ENCODE data around the gene OTOGL. TPM values are rescaled to one million over a fixed set of nuclear protein-coding genes. Genes with fewer than 3 reads are reported as not detected.

OTOGL gene
- total and polyA plus RNA-seq, 2 donors from 2014 or later = 0.47 to 0.80 TPM

- H3K9ac ChIP-seq (ENCODE audit: low read length in 3 of 3) = no peak overlapping the region
- no peaks in the 10 kb centered on the region for H3K36me3 ChIP-seq (ENCODE audit: control insufficient read depth in 2 of 3, insufficient read depth in 3 of 3, low read length in 3 of 3)
- TF ChIP-seq, protein P1, sequence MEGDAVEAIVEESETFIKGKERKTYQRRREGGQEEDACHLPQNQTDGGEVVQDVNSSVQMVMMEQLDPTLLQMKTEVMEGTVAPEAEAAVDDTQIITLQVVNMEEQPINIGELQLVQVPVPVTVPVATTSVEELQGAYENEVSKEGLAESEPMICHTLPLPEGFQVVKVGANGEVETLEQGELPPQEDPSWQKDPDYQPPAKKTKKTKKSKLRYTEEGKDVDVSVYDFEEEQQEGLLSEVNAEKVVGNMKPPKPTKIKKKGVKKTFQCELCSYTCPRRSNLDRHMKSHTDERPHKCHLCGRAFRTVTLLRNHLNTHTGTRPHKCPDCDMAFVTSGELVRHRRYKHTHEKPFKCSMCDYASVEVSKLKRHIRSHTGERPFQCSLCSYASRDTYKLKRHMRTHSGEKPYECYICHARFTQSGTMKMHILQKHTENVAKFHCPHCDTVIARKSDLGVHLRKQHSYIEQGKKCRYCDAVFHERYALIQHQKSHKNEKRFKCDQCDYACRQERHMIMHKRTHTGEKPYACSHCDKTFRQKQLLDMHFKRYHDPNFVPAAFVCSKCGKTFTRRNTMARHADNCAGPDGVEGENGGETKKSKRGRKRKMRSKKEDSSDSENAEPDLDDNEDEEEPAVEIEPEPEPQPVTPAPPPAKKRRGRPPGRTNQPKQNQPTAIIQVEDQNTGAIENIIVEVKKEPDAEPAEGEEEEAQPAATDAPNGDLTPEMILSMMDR (IDR thresholded peaks at IDR 0.05; ENCODE audit: borderline replicate concordance, extremely low read depth, insufficient read depth) = no peak
- no peak overlapping the region for H3K27ac ChIP-seq (ENCODE audit: low read depth in 2 of 2, low read length in 2 of 2)
- no peaks in the 10 kb centered on the region for H3K27me3 ChIP-seq (ENCODE audit: control insufficient read depth, insufficient read depth, low read length)
- no peak for FAIRE-seq
- no peaks in the 10 kb centered on the region for H3K4me1 ChIP-seq (ENCODE audit: control insufficient read depth in 2 of 3, insufficient read depth in 2 of 3, low read depth in 1 of 3, low read length in 3 of 3)
- peak in 2 of 5 donors; percentile 16 to 44 for DNase-seq
- intact Hi-C loops (cut with DNase I) = no loop called here
- no peaks in the 10 kb centered on the region for H3K9me3 ChIP-seq (ENCODE audit: control insufficient read depth in 2 of 3, insufficient read depth in 1 of 3, low read length in 3 of 3)
- H3K4me3 ChIP-seq (ENCODE audit: low read length in 3 of 3) = no peak overlapping the region
Observed at GRCh38 chr12:80101126-80101525, 1.8 kb downstream of the OTOGL start.

DNA sequence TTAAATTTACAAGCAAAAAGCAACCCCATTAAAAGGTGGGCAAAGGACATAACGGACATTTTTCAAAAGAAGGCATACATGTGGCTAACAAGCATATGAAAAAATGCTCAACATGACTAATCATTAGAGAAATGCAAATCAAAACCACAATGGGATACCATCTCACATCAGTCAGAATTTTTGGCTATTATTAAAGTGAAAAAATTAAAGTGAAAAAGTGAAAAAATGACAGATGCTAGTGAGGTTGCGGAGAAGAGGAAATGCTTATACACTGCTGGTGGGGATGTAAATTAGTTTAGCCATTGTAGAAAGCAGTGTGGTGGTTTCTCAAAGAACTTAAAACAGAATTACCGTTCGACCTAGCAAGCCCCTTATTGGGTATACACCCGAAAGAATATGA is 7.9 kb downstream of the OTOGL start:
- intact Hi-C loops (cut with DNase I) = no loop called here
- FAIRE-seq (no peak), DNase-seq (no peak)
- Histone ChIP-seq H3K36me3 (ENCODE audit: control insufficient read depth in 2 of 3, insufficient read depth in 3 of 3, low read length in 3 of 3) (no peaks in the 10 kb centered on the region), H3K4me3 (ENCODE audit: low read length in 3 of 3) (no peak overlapping the region), H3K27me3 (ENCODE audit: control insufficient read depth, insufficient read depth, low read length) (no peaks in the 10 kb centered on the region), H3K9ac (ENCODE audit: low read length in 3 of 3) (no peak overlapping the region), H3K27ac (ENCODE audit: low read depth in 2 of 2, low read length in 2 of 2) (no peak overlapping the region), H3K9me3 (ENCODE audit: control insufficient read depth in 2 of 3, insufficient read depth in 1 of 3, low read length in 3 of 3) (no peaks in the 10 kb centered on the region), H3K4me1 (ENCODE audit: control insufficient read depth in 2 of 3, insufficient read depth in 2 of 3, low read depth in 1 of 3, low read length in 3 of 3) (no peaks in the 10 kb centered on the region)
- TF ChIP-seq, protein P1 (IDR thresholded peaks at IDR 0.05; ENCODE audit: borderline replicate concordance, extremely low read depth, insufficient read depth) = no peak

DNA sequence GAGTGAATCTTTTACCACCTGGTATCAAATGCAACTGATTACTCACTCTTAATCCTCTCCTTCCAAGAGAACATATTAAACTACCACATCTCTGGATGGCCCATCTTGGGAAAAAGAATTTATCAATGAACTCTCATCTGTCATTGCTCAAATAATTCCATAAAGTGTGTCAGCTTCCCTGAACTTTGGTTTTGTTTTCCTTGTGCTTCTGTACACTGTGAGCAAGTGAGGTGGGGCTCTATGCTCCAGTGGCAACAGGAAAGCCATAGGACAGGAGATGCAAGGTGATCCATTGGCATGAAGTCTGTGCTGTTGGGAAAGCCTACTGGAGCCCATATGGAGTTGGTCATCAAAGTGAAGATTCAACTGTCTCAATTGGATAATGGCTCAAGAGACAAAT is 17.4 kb downstream of the OTOGL start:
- Histone ChIP-seq H3K4me1 (ENCODE audit: control insufficient read depth in 2 of 3, insufficient read depth in 2 of 3, low read depth in 1 of 3, low read length in 3 of 3) (no peaks in the 10 kb centered on the region), H3K9ac (ENCODE audit: low read length in 3 of 3) (no peak overlapping the region), H3K27ac (ENCODE audit: low read depth in 2 of 2, low read length in 2 of 2) (no peak overlapping the region), H3K27me3 (ENCODE audit: control insufficient read depth, insufficient read depth, low read length) (no peaks in the 10 kb centered on the region), H3K36me3 (ENCODE audit: control insufficient read depth in 2 of 3, insufficient read depth in 3 of 3, low read length in 3 of 3) (no peaks in the 10 kb centered on the region), H3K4me3 (ENCODE audit: low read length in 3 of 3) (no peak overlapping the region), H3K9me3 (ENCODE audit: control insufficient read depth in 2 of 3, insufficient read depth in 1 of 3, low read length in 3 of 3) (peaks cover 0 to 3% (median 0%) of the 10 kb centered on the region in 3 donors)
- TF ChIP-seq, protein P1 (IDR thresholded peaks at IDR 0.05; ENCODE audit: borderline replicate concordance, extremely low read depth, insufficient read depth) = no peak
- FAIRE-seq (no peak), DNase-seq (no peak)
- intact Hi-C loops (cut with DNase I) = no loop called here

All from kidney (tissue), 14 donors.